ENCODE results near the gene CSN2.

- TF ChIP-seq EZH2phosphoT487 (IDR thresholded peaks at IDR 0.05; ENCODE audit: insufficient read depth, low read depth): no peak
- TF ChIP-seq EZH2 (IDR thresholded peaks at IDR 0.05; ENCODE audit: insufficient read depth, poor library complexity, severe bottlenecking): no peak
Measured at GRCh38 chr4:69986663-69987062, 21.1 kb upstream of the CSN2 start.

Data from GM23248 (cell line).